Ramos (cell line): ENCODE results near the gene SPTSSB.

Source experiments
- in situ Hi-C: fragments of 300-500 bp; cut with MboI; formaldehyde crosslinking; loops from one replicate; pipeline ENCODE4 v1.14.3; 2022; ENCODE audit warnings: low sequenced_read_pairs; ENCODE audit not compliant: unreplicated experiment

The SPTSSB gene

GRCh38 chr3:161347726-161348125, 23.6 kb downstream of the SPTSSB start:
- in situ Hi-C loops, result no loop called here

DNA sequence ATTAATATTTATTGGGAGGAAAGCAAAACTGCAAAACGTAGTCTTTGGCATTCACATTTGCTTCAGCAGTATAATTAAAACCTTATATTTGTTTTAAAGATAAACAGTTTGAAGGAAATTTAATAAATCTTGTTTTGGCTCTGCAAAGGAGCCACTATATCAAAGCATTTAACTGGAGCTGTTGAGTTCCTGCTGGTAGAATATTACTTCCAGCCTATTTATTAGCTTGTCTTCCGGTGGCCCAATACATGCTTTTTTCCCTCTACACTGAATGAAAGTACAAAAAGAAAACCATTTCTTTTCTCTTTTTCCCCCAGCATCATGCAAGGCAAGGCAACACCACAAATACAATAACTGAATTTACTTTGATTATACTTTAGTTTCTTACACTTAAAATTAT, 26.3 kb downstream of the SPTSSB start:
- in situ Hi-C loops, result no loop called here

- in situ Hi-C loops, result no loop called here
Measured at GRCh38 chr3:161343986-161344385, 27.3 kb downstream of the SPTSSB start.

GRCh38 chr3:161343540-161343939, 27.8 kb downstream of the SPTSSB start:
- in situ Hi-C loops, result no loop called here

DNA sequence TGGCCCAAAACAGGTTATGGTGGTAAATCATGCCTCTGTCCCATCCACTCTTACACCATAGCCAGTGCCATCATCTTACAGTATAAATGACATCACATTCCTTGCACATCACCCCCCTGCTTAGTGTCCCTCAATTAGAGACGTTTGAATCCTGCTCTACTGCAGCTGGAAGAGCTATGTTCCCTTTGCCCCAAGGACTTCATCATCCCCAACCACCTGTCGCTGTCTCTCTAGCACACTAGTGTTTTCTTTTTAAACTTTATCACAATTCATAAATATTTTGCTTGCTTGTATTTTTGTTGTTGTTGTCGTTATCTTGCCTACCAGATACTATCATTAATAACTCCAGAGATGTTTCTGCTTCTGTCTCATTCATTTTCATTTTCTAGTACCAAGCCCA, 28.7 kb downstream of the SPTSSB start:
- in situ Hi-C loops, result no loop called here

GRCh38 chr3:161339517-161340500, 31.5 kb downstream of the SPTSSB start:
- in situ Hi-C loops, result no loop called here

GRCh38 chr3:161337311-161337710, 34.0 kb downstream of the SPTSSB start:
- in situ Hi-C loops, result no loop called here

- in situ Hi-C loops, result no loop called here
Measured at GRCh38 chr3:161336661-161337060, 34.7 kb downstream of the SPTSSB start.

- in situ Hi-C loops, result no loop called here
Measured at GRCh38 chr3:161333696-161334095, 37.6 kb downstream of the SPTSSB start.

DNA sequence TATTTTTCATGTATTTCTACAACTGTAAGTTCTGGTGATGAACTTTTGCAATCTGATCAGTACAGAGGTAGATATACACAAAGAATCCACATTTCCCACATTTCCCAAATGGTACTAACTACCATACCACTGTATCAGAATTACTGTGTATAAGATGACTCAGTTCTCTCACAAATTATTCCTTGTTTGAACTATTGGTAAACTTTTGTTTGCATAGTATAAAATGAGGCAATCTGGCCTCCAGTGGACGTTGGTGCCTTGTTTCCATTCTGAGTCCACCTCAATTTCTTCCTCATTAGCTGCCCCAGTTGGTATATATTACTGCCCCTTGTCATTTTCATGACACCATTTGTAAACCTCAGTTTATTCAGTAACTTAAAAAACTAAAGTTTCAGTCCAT, 38.5 kb downstream of the SPTSSB start:
- in situ Hi-C loops, result no loop called here

GRCh38 chr3:161325059-161325458, 46.3 kb downstream of the SPTSSB start:
- in situ Hi-C loops, result no loop called here

GRCh38 chr3:161323926-161324621, 47.2 kb downstream of the SPTSSB start:
- in situ Hi-C loops, result no loop called here

GRCh38 chr3:161322781-161323568, 48.3 kb downstream of the SPTSSB start:
- in situ Hi-C loops, result no loop called here

DNA sequence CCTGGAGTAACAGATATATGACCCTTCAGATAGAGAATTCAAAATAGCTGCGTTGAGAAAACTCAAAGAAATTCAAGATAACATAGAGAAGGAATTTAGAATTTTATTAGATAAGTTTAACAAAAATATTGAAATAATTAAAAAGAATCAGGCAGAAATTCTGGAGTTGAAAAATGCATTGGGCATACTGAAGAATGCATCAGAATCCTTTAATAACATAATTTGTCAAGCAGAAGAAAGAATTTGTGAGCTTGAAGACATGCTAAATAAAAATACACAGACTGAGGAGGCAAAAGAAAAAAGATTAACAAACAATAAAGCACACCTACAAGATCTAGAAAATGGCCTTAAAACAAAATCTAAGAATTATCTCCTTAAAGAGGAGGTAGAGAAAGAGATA, 50.5 kb downstream of the SPTSSB start:
- in situ Hi-C loops, result no loop called here

DNA sequence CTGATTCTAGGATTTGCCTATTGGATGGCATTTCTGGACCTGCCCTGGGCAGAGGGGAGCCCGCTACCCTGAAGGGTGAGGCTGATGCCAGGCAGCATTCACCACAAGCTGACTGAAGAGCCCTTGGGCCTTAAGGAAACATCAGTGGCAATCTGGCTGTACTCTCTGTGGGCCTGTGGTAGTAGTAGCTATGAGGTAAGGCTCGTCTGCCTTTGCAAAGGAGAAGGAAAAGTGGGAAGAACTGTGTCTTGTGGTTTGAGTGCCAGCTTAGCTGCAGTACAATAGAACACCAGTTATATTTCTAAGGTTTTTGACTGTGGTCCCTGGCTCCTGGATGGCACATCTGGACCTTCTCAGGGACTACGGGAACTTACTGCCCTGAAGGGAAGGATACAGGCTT, 51.5 kb downstream of the SPTSSB start:
- in situ Hi-C loops, result no loop called here

DNA sequence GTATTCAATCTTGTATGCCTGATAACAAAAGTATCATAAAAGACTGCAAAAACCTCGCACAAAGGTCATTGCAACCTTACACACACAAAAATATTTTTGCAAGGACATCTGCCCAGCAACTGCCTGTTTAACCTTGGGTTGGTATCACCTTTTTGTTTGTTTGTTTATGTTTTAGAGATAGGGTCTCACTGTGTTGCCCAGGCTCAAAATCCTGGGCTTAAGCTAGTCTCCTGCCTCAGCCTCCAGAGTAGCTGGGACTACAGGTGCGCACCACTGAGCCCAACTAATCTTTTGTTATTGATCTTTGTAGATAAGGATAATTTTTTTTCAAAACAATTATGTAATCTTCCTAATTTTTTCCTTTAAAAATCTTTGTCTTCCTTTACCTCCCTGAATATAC, 54.2 kb downstream of the SPTSSB start:
- in situ Hi-C loops, result no loop called here

DNA sequence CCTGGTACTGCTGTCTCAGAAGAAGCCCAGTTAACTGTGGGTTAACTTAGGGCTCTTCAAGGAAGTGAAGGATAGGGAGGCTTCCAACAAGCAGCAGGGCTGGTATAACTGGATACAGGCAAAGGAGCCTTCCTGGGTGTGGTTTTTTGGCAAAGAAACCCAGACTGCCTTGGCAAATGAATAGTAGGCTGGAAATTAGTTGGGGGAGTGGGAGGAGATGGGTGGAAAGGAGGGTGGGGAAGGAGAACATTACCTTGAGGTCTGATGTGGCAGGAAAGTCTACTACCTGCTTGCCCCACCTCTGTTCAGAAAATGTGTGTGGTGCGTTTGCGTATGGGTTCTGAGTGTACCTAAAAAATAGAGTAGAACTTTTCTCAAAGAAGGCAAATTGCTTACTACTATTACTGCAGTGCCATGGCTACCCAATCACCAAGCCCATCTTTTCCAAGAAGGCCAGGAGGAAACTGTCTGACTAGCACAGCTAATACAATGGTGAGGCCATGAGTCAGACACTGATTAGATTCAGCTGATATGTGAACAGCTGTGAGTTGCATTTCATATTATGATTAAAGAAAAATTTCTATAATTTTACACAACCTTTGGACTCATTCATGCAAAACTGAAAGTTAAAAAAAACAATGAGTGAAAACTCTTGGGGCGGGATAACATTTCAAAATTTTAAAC, 55.2 kb downstream of the SPTSSB start:
- in situ Hi-C loops, result no loop called here

- in situ Hi-C loops, result no loop called here
Measured at GRCh38 chr3:161314836-161315395, 56.4 kb downstream of the SPTSSB start.

DNA sequence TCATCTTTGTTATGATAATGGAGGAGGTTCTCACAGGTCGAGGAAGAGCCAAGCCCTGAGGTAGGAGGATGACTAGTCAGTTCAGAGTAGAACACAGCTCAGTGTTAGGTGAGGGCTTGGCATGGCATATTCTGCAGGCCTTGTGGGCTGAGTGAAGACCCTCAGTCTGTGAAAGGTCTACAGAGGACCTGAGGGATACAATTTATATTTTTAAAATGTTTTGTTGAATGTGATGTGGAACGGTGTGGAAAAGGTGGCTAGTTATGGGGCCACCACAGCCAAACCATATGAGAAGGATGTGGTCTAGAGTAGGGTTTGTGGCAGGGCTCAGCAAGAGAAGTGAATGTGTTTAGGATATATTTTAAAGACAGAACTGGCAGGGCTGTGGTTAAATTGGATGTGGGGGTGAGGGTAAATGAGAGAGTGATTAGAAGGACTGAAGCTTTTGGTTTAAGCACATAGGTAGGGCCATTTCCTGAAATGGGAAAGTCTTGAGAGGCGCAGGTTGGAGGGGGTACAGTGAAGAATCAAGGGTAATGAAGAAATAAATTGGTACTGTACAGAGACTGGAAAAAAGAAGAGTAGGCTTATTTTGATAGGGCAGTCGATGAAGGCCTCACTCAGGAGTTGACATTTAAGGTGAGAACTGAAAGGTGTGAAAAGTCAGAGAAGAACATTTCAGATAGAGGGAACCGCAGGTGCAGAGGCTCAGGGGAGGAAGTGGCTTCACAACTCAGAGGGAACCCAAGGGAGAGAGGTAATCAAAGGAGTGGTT, 60.5 kb downstream of the SPTSSB start:
- in situ Hi-C loops, result no loop called here
